RKO (cell line): ENCODE measurements around the gene RHOA.

Experiments used
- DNase-seq: peaks from one replicate; pipeline ENCODE4 v3.0.0-alpha.2; 2016; ENCODE audit warnings: low spot score

Gene RHOA

DNA sequence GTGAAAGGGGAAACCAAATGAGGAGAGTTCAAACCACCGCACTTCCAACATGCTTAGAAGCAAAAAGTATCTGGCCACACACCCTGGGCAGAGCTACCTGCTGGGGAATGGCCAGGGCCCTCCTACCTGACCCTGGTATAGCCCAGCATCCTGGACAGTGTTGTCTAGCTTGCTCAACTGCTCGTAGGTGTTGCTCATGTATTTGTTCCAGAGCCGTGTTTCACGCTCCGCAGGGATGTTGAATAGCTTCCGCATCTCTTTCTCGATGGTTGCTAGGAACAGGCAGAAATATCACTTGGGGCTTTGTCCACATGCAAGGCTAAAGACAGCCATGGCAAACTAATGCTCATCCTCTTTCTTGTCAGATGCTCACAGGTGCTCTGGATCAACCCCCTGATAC is 87.0 kb downstream of the RHOA start:
- no peak for DNase-seq

DNA sequence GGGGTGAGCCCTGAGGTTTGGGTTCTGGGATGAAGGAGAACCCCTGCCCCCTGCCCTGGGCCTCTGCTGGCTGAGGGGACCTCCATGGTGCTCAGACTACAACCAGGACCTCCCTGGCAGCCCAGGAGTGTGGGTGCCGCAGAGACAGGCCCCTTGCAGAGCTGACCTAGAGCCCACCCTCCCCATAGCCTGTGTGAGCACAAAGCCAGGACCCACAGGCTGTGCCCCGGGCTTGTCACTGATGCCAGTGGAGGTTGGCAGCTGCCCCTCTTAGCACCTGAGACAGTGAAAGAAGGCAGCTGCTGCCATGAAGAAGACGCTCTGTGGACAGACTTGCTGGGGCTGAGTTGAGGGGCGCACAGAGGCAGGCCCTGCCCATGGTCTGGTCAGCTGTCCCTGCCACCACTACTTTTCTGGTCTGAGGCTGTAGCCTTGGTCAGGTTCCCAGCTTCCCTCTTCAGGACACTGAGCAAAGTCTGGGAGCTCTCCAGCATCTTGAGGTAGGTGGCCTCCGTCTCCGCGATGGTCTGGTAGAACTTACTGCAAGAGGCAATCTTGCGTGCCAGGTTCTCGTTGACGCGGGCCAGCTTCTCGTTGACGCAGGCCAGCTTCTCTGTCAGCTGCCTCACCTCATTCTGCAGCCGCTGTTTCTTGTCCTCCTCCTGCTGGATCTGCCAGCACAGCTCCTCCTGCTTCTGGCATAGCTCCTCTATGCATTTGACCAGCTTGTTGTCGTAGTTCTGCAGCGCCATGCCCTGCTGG is 94.9 kb downstream of the RHOA start:
- no peak for DNase-seq

DNA sequence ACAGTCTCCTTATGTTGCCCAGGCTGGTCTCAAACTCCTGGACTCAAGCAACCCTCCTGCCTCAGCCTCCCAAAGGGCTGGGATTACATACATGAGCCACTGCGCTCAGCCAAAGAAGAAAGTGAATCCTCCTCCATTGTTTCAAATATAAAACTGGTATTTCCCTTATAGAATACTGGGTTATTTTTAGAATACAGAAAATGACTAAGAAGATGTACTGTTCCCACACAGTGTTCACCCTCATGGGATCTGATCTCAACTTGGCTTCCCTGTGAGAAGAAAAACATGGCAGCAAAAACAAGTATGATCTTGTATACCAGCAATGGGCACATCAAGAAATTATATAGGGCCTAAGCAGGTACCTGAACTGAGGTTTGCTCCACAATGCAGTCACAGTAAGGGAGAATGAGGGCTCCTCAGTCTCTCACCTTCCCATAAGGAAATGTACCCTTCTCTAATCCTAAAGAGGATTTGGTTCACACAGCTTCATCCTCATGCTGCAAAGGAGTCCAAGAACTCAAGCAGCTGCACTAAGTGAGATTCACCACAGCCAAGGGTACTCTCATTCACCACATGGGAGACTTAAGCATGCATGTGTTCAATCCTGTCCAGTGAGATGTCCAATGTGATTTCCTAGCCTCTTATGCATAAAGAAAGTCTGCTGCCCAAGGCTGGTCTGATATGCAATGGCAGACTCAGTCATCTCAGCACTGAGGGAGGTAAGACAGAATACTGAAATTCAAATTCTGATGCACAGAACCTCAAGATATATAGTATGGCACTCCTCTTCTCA is 97.7 kb downstream of the RHOA start:
- DNase-seq = no peak

DNA sequence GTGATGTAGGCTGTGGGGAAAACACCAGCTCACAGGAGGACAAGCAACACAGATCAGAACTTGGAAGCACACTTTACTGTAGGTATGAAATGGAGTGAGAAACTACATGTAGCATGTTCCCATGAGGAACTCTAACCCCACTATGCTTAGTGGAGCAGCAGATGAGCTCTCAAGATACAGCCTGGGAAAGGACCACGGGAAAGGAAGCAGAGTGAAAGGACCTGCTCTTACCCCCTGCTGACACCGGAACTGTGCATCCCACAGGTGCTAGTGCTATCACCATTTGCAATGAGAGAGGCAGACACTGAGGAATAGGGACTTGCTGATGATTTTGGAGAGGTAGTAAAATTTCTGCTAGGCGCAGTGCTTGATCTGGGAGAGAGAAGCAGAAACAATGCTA is 100.5 kb downstream of the RHOA start:
- no peak for DNase-seq

DNA sequence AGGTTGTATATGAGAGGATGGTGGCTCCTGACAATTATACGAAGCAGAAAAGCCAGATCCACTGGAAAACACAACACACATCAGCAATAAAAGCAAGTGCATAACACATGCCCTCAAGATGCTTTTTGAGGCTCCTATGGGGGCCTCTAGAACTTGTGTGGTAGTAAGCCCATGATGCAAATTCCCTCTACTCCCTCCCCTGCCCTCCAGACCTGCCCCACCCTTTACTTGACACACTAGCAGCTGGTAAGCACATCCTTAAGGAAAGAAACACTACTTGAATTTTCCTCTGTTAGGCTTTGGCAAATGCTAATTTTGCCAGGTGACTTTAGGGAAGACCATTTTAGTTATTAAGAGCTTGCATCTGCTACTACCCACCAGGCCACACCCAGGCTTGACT is 101.1 kb downstream of the RHOA start:
- DNase-seq = no peak
